Activated T-cell treated with anti-CD3 and anti-CD28 coated beads for 24 hours (primary cell): ENCODE results near the gene ZNF223.

Experiments
- DNase-seq: peaks from one replicate; pipeline ENCODE4 v3.0.0-alpha.2; 2020; ENCODE audit warnings: low read depth

The ZNF223 gene

GRCh38 chr19:44051650-44052402, at the start of gene ZNF223:
ZNF223 (plus strand) TSS chr19:44052036; CDS start chr19:44055177, 3,141 bp downstream.
- peak; percentile 68 for DNase-seq

- no peak for DNase-seq
Measured at GRCh38 chr19:44002212-44002565, 49.6 kb upstream of the ZNF223 start.

- peak; percentile 80 for DNase-seq
Measured at GRCh38 chr19:44002566-44003460, 49.0 kb upstream of the ZNF223 start, which contains the start of gene ZNF230. ZNF230 (plus strand) TSS chr19:44002957; CDS start chr19:44007079, 4,122 bp downstream.

- no peak for DNase-seq
Measured at GRCh38 chr19:44003461-44004009, 48.3 kb upstream of the ZNF223 start.

- no peak for DNase-seq
Measured at GRCh38 chr19:44005973-44006372, 45.9 kb upstream of the ZNF223 start.

- DNase-seq = no peak
Measured at GRCh38 chr19:44007473-44007872, 44.4 kb upstream of the ZNF223 start.

- DNase-seq = no peak
Measured at GRCh38 chr19:44010468-44010867, 41.4 kb upstream of the ZNF223 start.

GRCh38 chr19:44019498-44019897, 32.3 kb upstream of the ZNF223 start:
- no peak for DNase-seq

GRCh38 chr19:44021221-44021620, 30.6 kb upstream of the ZNF223 start:
- DNase-seq = no peak

- DNase-seq = no peak
Measured at GRCh38 chr19:44024900-44025216, 27.0 kb upstream of the ZNF223 start.

GRCh38 chr19:44025217-44025936, 26.5 kb upstream of the ZNF223 start, which contains the start of gene ZNF222:
ZNF222 (plus strand) TSS chr19:44025379; CDS start chr19:44025437, 58 bp downstream.
- DNase-seq = peak; percentile 69

- DNase-seq = no peak
Measured at GRCh38 chr19:44026622-44027021, 25.2 kb upstream of the ZNF223 start.

- DNase-seq = no peak
Measured at GRCh38 chr19:44032001-44032610, 19.7 kb upstream of the ZNF223 start.

- DNase-seq = no peak
Measured at GRCh38 chr19:44042147-44042546, 9.7 kb upstream of the ZNF223 start.

- DNase-seq = peak; percentile 0
Measured at GRCh38 chr19:44050740-44051649, 841 bp upstream of the ZNF223 start.

- no peak for DNase-seq
Measured at GRCh38 chr19:44055870-44056269, 4.0 kb downstream of the ZNF223 start.

- no peak for DNase-seq
Measured at GRCh38 chr19:44059229-44059628, 7.4 kb downstream of the ZNF223 start.

- no peak for DNase-seq
Measured at GRCh38 chr19:44061038-44061437, 9.2 kb downstream of the ZNF223 start.

GRCh38 chr19:44066305-44066704, 14.5 kb downstream of the ZNF223 start:
- no peak for DNase-seq

- no peak for DNase-seq
Measured at GRCh38 chr19:44069415-44069814, 17.6 kb downstream of the ZNF223 start.
